GM23338 (cell line): ENCODE results near the gene RHOBTB3. TPM values are rescaled to one million over a fixed set of nuclear protein-coding genes. Genes with fewer than 3 reads are reported as not detected.
"Not testable (repeated sequence)": the region's sequence is repeated elsewhere in the genome, so short reads cannot be mapped to it uniquely, and the experiment has no call there.

ENCODE experiments used
- ATAC-seq: fragments of 200-7000 bp; cut with Tn5 transposase; 3 replicates; pipeline ENCODE4 v1.9.1; 2020
- DNase-seq: peaks from one replicate; pipeline ENCODE4 v3.0.0-alpha.2; 2015; ENCODE audit warnings: low spot score
- H2AFZ ChIP-seq: fragments of 200-600 bp; sonication (generic); 2 replicates; pipeline ENCODE4 v1.8.0; 2016; ENCODE audit warnings: antibody characterized with exemption, mild to moderate bottlenecking, moderate library complexity
- H3F3A ChIP-seq: fragments of 200-600 bp; sonication (generic); replicated peaks from 2 replicates; pipeline ENCODE4 v1.8.0; 2017; ENCODE audit warnings: antibody characterized with exemption, mixed run types, low read depth
- H3K27ac ChIP-seq: fragments of 200-600 bp; sonication (generic); 2 replicates; pipeline ENCODE4 v1.6.1; 2016; ENCODE audit warnings: low read depth
- H3K27me3 ChIP-seq: fragments of 200-600 bp; sonication (generic); 2 replicates; pipeline ENCODE4 v1.8.0; 2016; ENCODE audit warnings: mild to moderate bottlenecking, mixed run types, moderate library complexity; ENCODE audit not compliant: insufficient read depth
- H3K36me3 ChIP-seq: fragments of 200-600 bp; sonication (generic); 2 replicates; pipeline ENCODE4 v1.8.0; 2016; ENCODE audit warnings: mild to moderate bottlenecking; ENCODE audit not compliant: insufficient read depth
- H3K4me1 ChIP-seq: fragments of 200-600 bp; sonication (generic); 2 replicates; pipeline ENCODE4 v1.8.0; 2016; ENCODE audit warnings: mild to moderate bottlenecking, moderate library complexity; ENCODE audit not compliant: insufficient read depth
- H3K4me2 ChIP-seq: fragments of 200-600 bp; sonication (generic); 2 replicates; pipeline ENCODE4 v1.7.1; 2017; ENCODE audit warnings: mixed run types
- H3K4me3 ChIP-seq: fragments of 200-600 bp; sonication (generic); 2 replicates; pipeline ENCODE4 v1.6.1; 2016; ENCODE audit warnings: mixed run types
- H3K79me2 ChIP-seq: fragments of 200-600 bp; sonication (generic); replicated peaks from 2 replicates; pipeline ENCODE4 v1.8.0; 2017; ENCODE audit warnings: mild to moderate bottlenecking; ENCODE audit not compliant: insufficient read depth
- H3K9me2 ChIP-seq: fragments of 200-600 bp; sonication (generic); 2 replicates; pipeline ENCODE4 v1.8.0; 2017; ENCODE audit not compliant: insufficient read depth
- H4K20me1 ChIP-seq: fragments of 200-600 bp; sonication (generic); replicated peaks from 2 replicates; pipeline ENCODE4 v1.8.0; 2017; ENCODE audit warnings: mild to moderate bottlenecking; ENCODE audit not compliant: insufficient read depth
- H3K27ac Mint-ChIP-seq: 2 replicates; pipeline ENCODE4 v1.8.0; 2020; ENCODE audit warnings: inconsistent platforms, mild to moderate bottlenecking, moderate library complexity, mixed read lengths
- H3K27me3 Mint-ChIP-seq: 3 replicates; pipeline ENCODE4 v1.8.0; 2022; ENCODE audit warnings: low read depth, mild to moderate bottlenecking, moderate library complexity, mixed read lengths, inconsistent platforms; ENCODE audit not compliant: insufficient read depth, poor library complexity
- H3K36me3 Mint-ChIP-seq: 3 replicates; pipeline ENCODE4 v1.8.0; 2021; ENCODE audit warnings: low read depth, mild to moderate bottlenecking, inconsistent platforms, moderate library complexity, mixed read lengths
- H3K4me1 Mint-ChIP-seq: 3 replicates; pipeline ENCODE4 v1.8.0; 2020; ENCODE audit warnings: mild to moderate bottlenecking, inconsistent platforms, mixed read lengths
- H3K4me3 Mint-ChIP-seq: 3 replicates; pipeline ENCODE4 v1.8.0; 2021; ENCODE audit warnings: moderate library complexity, mild to moderate bottlenecking, inconsistent platforms, mixed read lengths
- H3K9me3 Mint-ChIP-seq: 3 replicates; pipeline ENCODE4 v1.8.0; 2020; ENCODE audit warnings: moderate library complexity, mild to moderate bottlenecking, inconsistent platforms, mixed read lengths
- ETS1 ChIP-seq: IDR thresholded peaks from 2 replicates; pipeline ENCODE4 v1.6.1; 2016; ENCODE audit warnings: antibody characterized with exemption
- EZH2 ChIP-seq: fragments of 200-600 bp; sonication (generic); IDR thresholded peaks from one replicate; pipeline ENCODE4 v1.8.0; 2017; ENCODE audit warnings: antibody characterized with exemption, mild to moderate bottlenecking, low read depth; ENCODE audit not compliant: unreplicated experiment
- EZH2phosphoT487 ChIP-seq: fragments of 200-600 bp; sonication (generic); IDR thresholded peaks from one replicate; pipeline ENCODE4 v1.8.1; 2018; ENCODE audit warnings: antibody characterized with exemption; ENCODE audit not compliant: unreplicated experiment
- JUNB ChIP-seq: IDR thresholded peaks from one replicate; pipeline ENCODE4 v1.6.1; 2016; ENCODE audit warnings: antibody characterized with exemption; ENCODE audit not compliant: unreplicated experiment
- NANOG ChIP-seq: IDR thresholded peaks from 2 replicates; pipeline ENCODE4 v1.6.1; 2016; ENCODE audit warnings: antibody characterized with exemption, borderline replicate concordance
- POLR2AphosphoS5 ChIP-seq: IDR thresholded peaks from 2 replicates; pipeline ENCODE4 v1.6.1; 2016; ENCODE audit warnings: antibody characterized with exemption, low read depth
- REST ChIP-seq: IDR thresholded peaks from one replicate; pipeline ENCODE4 v1.6.1; 2018; ENCODE audit warnings: antibody characterized with exemption; ENCODE audit not compliant: unreplicated experiment
- STAT1 ChIP-seq: IDR thresholded peaks from one replicate; pipeline ENCODE4 v1.6.1; 2016; ENCODE audit warnings: antibody characterized with exemption; ENCODE audit not compliant: unreplicated experiment
- ZNF114 ChIP-seq: fragments of 250-450 bp; sonication (Bioruptor Pico); IDR thresholded peaks from 2 replicates; pipeline ENCODE4 v1.5.0; 2020; ENCODE audit warnings: mild to moderate bottlenecking, moderate library complexity
- ZNF331 ChIP-seq: fragments of 250-450 bp; sonication (Bioruptor Pico); IDR thresholded peaks from 2 replicates; pipeline ENCODE4 v1.5.0; 2020; ENCODE audit warnings: low read depth, mild to moderate bottlenecking, moderate library complexity
- ZNF462 ChIP-seq: fragments of 250-450 bp; sonication (Bioruptor Pico); IDR thresholded peaks from 2 replicates; pipeline ENCODE4 v1.5.0; 2020; ENCODE audit warnings: mild to moderate bottlenecking, moderate library complexity
- polyA plus RNA-seq: library from polyadenylated mRNA; unstranded; fragments of >200 nt; fragmentation: Nextera tagmentation; extraction: Ambion mirVana; gene quantifications from 2 replicates; pipeline ENCODE4 v1.2.1, GENCODE V29; 2016
- total RNA-seq: library from RNA; depleted of rRNA; stranded (reverse); fragments of >200 nt; shearing (Covaris generic); gene quantifications from 2 replicates; pipeline ENCODE4 v1.2.3, GENCODE V29; 2014

RHOBTB3 gene
- total and polyA plus RNA-seq, 2 experiments from 2014 or later, result 10.0 to 13.4 TPM

DNA sequence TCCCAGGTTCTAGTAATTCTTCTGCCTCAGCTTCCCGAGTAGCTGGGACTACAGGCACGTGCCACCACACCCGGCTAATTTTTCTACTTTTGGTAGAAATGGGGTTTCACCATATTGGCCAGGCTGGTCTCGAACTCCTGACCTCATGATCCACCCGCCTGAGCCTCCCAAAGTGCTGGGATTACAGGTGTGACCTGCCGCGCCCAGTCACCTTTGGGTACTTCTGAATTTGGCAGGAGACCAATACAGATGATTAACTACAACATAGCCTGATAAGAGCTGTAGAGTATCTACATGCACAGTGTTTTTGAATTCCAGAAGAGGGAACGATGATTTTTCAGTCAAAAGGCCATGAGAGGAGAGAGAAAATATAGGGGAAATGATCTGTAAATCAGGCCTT, 81.9 kb downstream of the RHOBTB3 start:
- not testable (repeated sequence) for ATAC-seq, H3K27me3 ChIP-seq, H3K27me3 Mint-ChIP-seq, H3K9me3 Mint-ChIP-seq, H4K20me1 ChIP-seq, H3K4me3 ChIP-seq, H2AFZ ChIP-seq, H3K36me3 Mint-ChIP-seq, H3K79me2 ChIP-seq, H3K9me2 ChIP-seq, H3K27ac Mint-ChIP-seq, DNase-seq, H3K27ac ChIP-seq, H3K36me3 ChIP-seq, H3K4me3 Mint-ChIP-seq, H3F3A ChIP-seq, H3K4me2 ChIP-seq
- H3K4me1 Mint-ChIP-seq, result peaks cover 68% of the 10 kb centered on the region
- peaks cover 32% of the 10 kb centered on the region for H3K4me1 ChIP-seq

- Histone ChIP-seq H3K4me2 (no peak overlapping the region), H3K79me2 (0 out of 2 replicates have a peak, but pooled peaks cover 5% of the 10 kb centered on the region), H3K4me3 (no peak overlapping the region), H3K9me2 (no peaks in the 10 kb centered on the region), H3F3A (no peaks in the 10 kb centered on the region), H2AFZ (no peak overlapping the region), H3K27me3 (no peaks in the 10 kb centered on the region), H3K4me1 (peaks cover 20% of the 10 kb centered on the region), H3K36me3 (no peaks in the 10 kb centered on the region), H3K27ac (no peak overlapping the region), H4K20me1 (no peaks in the 10 kb centered on the region)
- TF ChIP-seq REST (no peak), ZNF331 (no peak), ZNF114 (CRISPR knock-in tag) (no peak), EZH2 (no peak), JUNB (no peak), STAT1 (no peak), NANOG (no peak), POLR2AphosphoS5 (no peak), ZNF462 (no peak), EZH2phosphoT487 (no peak), ETS1 (no peak)
- Mint-ChIP-seq H3K4me3 (no peak overlapping the region), H3K27me3 (no peaks in the 10 kb centered on the region), H3K9me3 (no peaks in the 10 kb centered on the region), H3K27ac (no peak overlapping the region), H3K36me3 (no peaks in the 10 kb centered on the region; the same call in 2 of the 3 replicates), H3K4me1 (peaks cover 55% of the 10 kb centered on the region)
- DNase-seq (no peak), ATAC-seq (no peak)
These were observed 84.1 kb downstream of the RHOBTB3 start for GRCh38 chr5:95815155-95815729.
